ENCODE results near the gene SIM2.

The SIM2 gene

DNA sequence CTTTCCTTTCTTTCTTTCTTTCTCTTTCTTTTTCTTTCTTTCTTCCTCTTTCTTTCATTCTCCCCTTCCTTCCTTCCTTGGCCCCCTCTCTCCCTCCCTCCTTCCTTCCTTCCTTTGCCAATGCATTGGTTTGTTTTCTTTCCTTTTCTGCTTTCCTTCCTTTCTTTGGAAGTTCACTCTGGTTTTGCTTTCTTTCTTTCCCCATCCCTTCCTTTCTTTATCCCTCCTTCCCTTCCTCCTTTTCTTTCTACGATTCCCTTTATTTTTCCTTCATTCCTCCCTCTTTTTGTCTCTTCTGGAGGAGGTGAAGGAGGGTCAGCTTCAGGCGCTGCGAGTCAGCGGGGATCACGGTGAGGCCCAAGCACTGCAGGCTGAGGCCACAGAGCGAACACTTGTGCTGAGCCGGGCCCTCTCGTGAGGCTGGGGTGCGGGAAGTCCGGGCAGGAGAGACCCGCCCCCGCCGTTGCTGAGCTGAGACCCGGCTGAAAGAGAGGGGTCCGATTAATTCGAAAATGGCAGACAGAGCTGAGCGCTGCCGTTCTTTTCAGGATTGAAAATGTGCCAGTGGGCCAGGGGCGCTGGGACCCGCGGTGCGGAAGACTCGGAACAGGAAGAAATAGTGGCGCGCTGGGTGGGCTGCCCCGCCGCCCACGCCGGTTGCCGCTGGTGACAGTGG, 1.5 kb downstream of the SIM2 start:
- no peak for DNase-seq (ENCODE audit: low spot score)

- DNase-seq (ENCODE audit: low spot score): no peak
Observed at GRCh38 chr21:36700971-36701755, 2.2 kb downstream of the SIM2 start.

DNA sequence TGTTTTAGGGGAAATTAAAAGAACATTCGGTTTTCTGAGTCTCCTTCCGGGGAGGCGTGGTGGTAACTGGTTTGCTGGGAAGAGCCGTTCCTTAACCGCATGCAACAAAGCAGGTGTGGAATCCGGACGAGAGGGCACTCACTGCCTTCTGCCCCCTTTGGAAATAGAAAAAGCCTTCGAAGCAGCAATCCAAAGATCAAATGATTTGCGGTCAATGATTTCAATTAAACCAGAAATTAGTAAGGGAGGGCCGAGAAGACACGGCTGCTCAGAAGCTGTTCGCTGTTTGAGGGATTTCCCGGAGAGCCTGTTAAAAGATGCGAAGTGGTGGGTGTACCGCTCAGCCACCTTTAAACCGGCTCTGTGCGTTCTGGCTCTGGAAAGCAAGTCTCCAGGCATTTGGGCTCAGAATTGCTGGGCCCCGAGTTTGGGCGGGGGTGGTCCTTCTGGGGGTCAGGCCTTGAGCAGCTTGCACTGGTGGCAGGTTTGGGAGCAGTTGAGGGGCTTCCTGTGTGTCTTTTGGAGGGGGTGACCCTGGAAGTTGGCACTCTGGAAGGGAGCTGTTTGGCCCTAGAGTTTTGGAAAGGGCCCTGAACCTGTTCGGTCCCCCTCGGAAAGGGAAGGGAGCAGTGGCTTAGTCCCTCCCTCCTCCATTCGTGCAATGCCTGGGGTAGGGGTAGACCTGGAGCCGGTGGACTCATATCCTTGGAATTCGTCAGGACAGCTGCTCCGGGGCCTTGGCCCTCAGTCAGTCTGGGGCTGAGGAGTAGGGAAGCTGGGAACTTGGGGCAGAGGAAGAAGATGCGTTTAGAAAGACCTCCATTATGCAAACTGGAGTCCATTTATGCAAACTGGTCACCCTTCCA, 3.1 kb downstream of the SIM2 start:
- no peak for DNase-seq (ENCODE audit: low spot score)

- no peak for DNase-seq (ENCODE audit: low spot score)
Observed at GRCh38 chr21:36702622-36702968, 3.7 kb downstream of the SIM2 start.

DNA sequence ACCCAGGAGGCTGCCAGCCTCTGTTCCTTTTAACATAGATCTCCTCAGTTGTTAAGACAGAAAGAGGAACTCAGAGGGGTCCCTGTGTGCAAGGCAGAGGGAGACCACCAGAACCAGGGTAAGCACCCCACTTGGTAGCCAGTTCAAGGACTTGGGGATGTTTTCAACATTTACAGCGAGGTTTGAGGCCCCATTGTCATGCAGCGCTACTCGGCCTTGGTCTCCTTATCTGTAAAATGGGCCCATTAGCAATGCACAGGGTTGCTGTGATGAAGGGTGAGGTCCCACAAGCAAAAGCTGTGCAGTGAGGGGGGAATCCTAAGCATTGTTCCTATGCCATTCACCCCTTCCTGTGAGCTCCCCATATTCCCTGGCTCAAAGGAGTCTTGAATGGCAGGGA, 4.2 kb downstream of the SIM2 start:
- DNase-seq (ENCODE audit: low spot score): no peak

GRCh38 chr21:36703626-36704280, 4.8 kb downstream of the SIM2 start:
- no peak for DNase-seq (ENCODE audit: low spot score)

GRCh38 chr21:36704281-36704957, 5.5 kb downstream of the SIM2 start:
- DNase-seq (ENCODE audit: low spot score): no peak

DNA sequence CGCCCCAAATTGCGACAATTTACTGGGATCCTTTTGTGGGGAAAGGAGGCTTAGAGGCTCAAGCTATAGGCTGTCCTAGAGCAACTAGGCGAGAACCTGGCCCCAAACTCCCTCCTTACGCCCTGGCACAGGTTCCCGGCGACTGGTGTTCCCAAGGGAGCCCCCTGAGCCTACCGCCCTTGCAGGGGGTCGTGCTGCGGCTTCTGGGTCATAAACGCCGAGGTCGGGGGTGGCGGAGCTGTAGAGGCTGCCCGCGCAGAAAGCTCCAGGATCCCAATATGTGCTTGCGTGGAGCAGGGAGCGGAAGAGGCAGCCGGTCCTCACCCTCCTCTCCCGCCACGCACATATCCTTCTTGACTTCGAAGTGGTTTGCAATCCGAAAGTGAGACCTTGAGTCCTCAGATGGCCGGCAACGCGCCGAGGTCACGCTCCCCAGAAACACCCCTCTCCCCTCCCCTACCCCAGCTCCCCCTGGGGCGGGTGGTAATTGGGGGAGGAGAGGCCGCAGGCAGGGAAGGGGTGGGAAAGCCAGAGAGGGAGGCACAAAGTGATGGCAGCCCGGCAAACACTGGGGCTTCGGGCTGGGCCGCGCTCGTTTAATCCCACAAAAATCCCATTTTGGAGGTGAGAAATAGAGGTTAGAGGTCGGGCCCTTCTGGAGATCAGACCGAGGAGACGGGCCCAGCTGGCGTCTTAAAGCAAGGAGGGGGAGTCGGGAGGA, 6.2 kb downstream of the SIM2 start:
- no peak for DNase-seq (ENCODE audit: low spot score)

GRCh38 chr21:36705679-36706481, 7.0 kb downstream of the SIM2 start:
- no peak for DNase-seq (ENCODE audit: low spot score)

DNA sequence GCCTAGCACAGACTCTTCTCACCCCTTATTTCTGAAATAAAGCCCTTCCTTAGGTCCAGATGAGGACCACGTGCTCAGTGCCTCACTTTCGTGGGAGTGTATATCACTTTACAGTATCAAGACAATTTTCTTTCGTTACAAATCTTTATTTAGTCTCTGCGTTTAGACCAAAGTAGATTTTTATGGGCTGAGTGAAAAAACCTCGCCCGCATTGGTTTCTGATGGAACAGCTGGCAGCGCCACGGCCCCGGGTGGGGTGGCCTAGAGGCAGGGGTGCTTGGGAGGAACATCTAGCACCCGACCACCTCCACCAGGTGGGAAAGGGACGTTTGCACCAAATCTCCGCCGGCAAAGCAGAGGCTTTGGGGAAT, 7.6 kb downstream of the SIM2 start:
- DNase-seq (ENCODE audit: low spot score): no peak

- no peak for DNase-seq (ENCODE audit: low spot score)
Observed at GRCh38 chr21:36706951-36707762, 8.2 kb downstream of the SIM2 start.

DNA sequence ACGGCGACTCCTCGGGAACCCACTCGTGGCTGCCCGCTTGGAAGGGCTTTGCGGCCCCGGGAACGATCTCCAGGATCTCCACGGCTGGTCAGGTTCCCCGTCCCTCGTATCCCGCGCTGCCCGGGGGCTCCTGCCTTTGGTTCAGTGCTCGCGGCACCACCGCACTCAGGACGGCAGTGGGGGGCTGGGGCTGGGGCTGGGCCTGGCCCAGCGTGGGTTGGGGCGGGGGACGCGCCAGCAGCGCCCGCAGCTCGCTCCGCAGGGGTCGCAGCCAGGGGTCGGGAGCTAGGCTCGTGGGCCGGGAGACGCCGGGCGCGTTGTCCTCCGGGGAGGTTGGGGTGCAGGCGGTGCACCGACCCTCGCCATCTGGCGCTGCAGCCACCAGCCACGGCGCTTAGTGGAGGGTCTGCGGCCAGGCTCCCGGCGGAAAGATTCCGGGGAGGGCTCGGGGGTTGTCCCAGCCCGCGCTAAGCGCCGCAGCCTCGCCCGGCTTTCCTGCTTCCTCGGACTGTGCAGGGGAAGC, 8.9 kb downstream of the SIM2 start:
- no peak for DNase-seq (ENCODE audit: low spot score)

DNA sequence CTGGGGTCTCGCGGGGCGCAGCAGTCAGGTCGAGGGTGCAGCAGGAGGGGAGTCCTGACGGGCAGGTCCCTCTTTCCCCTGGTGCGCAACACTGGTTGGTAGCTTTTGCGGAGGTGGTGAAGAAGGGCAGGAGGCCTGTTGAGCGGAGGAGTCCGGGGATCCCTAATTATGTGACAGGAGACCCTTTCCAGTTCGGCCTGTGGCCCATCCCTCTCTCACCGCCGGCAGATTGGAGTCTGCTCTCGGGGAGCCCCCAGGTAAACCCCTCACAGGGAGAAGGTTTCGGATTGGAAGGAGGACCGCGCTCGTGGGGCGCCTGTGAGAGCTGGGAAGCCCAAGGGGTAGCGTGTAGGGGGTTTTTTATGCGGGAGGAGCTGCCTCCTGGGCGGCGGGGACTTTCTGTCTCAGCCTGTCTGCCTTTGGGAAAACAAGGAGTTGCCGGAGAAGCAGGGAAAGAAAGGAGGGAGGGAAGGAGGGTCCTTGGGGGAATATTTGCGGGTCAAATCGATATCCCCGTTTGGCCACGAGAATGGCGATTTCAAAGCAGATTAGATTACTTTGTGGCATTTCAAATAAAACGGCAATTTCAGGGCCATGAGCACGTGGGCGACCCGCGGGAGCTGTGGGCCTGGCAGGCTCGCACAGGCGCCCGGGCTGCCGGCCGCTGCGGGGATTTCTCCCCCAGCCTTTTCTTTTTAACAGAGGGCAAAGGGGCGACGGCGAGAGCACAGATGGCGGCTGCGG, 9.5 kb downstream of the SIM2 start:
- DNase-seq (ENCODE audit: low spot score): no peak

DNA sequence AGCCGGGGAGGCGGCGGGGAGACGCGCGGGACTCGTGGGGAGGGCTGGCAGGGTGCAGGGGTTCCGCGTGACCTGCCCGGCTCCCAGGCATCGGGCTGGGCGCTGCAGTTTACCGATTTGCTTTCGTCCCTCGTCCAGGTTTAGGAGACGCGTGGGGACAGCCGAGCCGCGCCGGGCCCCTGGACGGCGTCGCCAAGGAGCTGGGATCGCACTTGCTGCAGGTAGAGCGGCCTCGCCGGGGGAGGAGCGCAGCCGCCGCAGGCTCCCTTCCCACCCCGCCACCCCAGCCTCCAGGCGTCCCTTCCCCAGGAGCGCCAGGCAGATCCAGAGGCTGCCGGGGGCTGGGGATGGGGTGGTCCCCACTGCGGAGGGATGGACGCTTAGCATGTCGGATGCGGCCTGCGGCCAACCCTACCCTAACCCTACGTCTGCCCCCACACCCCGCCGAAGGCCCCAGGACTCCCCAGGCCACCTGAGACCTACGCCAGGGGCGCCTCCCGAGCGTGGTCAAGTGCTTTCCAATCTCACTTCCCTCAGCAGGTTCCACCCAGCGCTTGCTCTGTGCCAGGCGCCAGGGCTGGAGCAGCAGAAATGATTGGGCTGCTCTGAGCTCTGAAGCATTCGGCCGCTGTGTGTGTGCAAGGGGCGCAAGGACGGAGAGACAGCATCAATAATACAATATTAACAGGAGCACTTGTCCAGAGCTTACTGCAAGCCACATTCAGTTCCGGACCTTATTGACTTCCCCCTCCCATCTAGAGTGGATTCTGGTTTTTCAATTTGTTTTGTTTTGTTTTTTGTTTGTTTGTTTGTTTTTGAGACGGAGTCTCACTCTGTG, 10.3 kb downstream of the SIM2 start:
- DNase-seq (ENCODE audit: low spot score): no peak

DNA sequence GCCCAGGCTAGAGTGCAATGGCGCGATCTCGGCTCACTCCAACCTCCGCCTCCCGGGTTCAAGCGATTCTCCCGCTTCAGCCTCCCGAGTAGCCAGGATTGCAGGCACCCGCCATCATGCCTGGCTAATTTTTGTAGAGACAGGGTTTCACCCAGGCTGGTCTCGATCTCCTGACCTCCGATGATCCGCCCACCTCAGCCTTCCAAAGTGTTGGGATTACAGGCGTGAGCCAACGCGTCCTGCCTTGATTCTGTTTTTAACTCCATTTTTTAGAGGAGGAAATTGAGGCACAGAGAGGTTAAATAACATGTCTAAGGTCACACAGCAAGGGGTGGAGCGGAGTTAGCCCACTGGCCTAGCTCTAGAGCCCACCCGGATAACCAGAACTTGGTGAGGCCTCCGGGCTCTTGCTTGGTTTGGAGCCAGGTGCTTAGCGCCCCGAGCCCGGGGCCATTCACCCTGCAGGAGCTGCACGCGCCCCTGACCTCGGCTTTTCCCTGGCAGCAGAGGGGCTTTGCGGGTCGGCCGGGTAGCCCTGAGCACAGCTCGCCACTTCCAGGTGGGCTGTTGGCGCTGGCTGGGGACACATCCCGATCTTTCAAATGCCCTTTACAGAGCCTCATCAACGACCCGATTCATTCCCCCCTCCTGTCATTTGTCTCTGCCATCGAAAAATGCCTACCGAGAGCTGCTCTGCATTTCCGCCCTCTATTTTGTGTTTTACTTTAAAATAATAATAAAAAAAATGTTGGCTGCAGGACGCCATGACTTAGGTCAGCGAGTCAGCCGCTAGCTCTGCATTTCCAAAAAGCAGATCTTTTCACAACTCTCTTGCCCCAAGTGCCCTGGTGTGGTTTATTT, 11.2 kb downstream of the SIM2 start:
- no peak for DNase-seq (ENCODE audit: low spot score)

DNA sequence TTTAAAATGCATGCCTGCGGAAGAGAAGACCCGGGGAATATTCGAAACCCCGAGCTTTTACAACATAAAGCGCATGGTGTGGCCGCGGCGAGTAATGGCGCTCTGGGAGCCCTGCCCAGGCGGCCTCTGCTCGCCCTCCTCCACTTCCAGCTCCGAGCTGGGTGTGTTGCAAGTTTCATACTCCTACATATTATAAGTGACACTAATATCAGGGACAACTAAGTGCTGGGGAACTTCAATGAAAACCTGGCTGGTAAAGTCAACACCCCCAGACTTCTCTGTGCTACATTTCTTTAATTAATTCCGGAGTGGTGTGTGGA, 11.8 kb downstream of the SIM2 start:
- DNase-seq (ENCODE audit: low spot score): no peak

GRCh38 chr21:36713746-36714145, 14.8 kb downstream of the SIM2 start:
- DNase-seq (ENCODE audit: low spot score): no peak

Data from HuH-7 (cell line).